ENCODE measurements around the gene MAP3K20. TPM values are rescaled to one million over a fixed set of nuclear protein-coding genes. Genes with fewer than 3 reads are reported as not detected.

Gene MAP3K20
- total and polyA plus RNA-seq, 8 donors: 49.6 to 71.8 (median 64.6) TPM

GRCh38 chr2:173076581-173077345 lies 1.1 kb downstream of the MAP3K20 start:
- Histone ChIP-seq H3K27me3 (no peaks in the 10 kb centered on the region), H3K4me1 (peaks cover 4 to 29% of the 10 kb centered on the region in 2 donors), H3K4me3 (peak overlapping the region; percentile 54 to 70), H3K27ac (peak overlapping the region; percentile 95 to 98), H3K36me3 (no peaks in the 10 kb centered on the region), H3K9me3 (no peaks in the 10 kb centered on the region)
- intact Hi-C loops (cut with DNase I): no loop called here
- no peak for TF ChIP-seq CTCF (IDR thresholded peaks at IDR 0.05)
- DNase-seq (peak; percentile 57 to 87 (median 62)), ATAC-seq (peak; percentile 50)

GRCh38 chr2:173077506-173078177 lies 2.0 kb downstream of the MAP3K20 start:
- no peak for TF ChIP-seq CTCF (IDR thresholded peaks at IDR 0.05)
- ATAC-seq (no peak), DNase-seq (peak in 1 of 4 donors; percentile 63)
- Histone ChIP-seq H3K36me3 (no peaks in the 10 kb centered on the region), H3K4me1 (peaks cover 4 to 29% of the 10 kb centered on the region in 2 donors), H3K4me3 (peak overlapping the region; percentile 54 to 70), H3K9me3 (no peaks in the 10 kb centered on the region), H3K27ac (peak overlapping the region; percentile 95 to 98), H3K27me3 (no peaks in the 10 kb centered on the region)
- intact Hi-C loops (cut with DNase I): no loop called here

GRCh38 chr2:173079141-173079540 lies 3.5 kb downstream of the MAP3K20 start:
- intact Hi-C loops (cut with DNase I): no loop called here
- ATAC-seq (no peak), DNase-seq (no peak)
- Histone ChIP-seq H3K4me1 (peaks cover 4 to 29% of the 10 kb centered on the region in 2 donors), H3K4me3 (no peak overlapping the region), H3K36me3 (no peaks in the 10 kb centered on the region), H3K27me3 (no peaks in the 10 kb centered on the region), H3K9me3 (no peaks in the 10 kb centered on the region), H3K27ac (no peak overlapping the region)
- TF ChIP-seq CTCF (IDR thresholded peaks at IDR 0.05): no peak

GRCh38 chr2:173079973-173080860 lies 4.6 kb downstream of the MAP3K20 start:
- Histone ChIP-seq H3K36me3 (no peaks in the 10 kb centered on the region), H3K4me3 (no peak overlapping the region), H3K27me3 (no peaks in the 10 kb centered on the region), H3K9me3 (no peaks in the 10 kb centered on the region), H3K27ac (peak overlapping the region in 1 of 2 donors; percentile 2), H3K4me1 (peaks cover 4 to 25% of the 10 kb centered on the region in 2 donors)
- ATAC-seq (peak; percentile 6), DNase-seq (no peak)
- intact Hi-C loops (cut with DNase I): loop anchor here in 1 of 2 donors (10.0 kb wide), 1 partner anchor 115 kb away; no protein-coding TSS in a partner anchor
- no peak for TF ChIP-seq CTCF (IDR thresholded peaks at IDR 0.05)
